ENCODE results near the gene SPACA4.

Gene SPACA4

DNA sequence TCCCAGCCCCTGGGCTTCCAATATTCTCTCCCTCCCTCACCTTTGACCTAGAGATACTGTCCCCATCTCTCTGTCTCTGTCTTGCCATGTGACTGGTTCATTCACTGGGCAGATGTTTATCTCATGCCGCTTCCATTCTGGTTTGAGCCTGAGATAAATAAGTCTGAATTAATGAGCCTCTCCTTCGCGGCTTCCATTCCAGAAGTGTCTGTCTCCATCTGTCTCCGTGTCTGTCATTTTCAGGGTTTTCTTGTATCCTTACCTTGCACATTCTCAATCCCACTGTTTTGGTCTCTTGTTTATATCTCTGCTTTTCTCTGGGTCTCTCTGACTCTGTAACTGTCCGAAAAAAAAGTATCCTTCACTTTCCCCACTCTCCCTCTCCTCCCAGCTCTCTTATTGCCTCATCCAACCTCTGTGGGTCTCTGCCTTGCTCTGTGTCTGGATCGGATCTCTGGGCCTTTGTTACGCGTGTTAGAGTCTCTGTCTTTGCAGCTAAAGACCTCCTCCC lies 17.1 kb downstream of the SPACA4 start:
- ATAC-seq: no peak
- TF ChIP-seq RARB (CRISPR knock-in tag; IDR thresholded peaks at IDR 0.05): no peak
- TF ChIP-seq TCF4 (CRISPR knock-in tag; IDR thresholded peaks at IDR 0.05; ENCODE audit: borderline replicate concordance): peak; percentile 22; the same call in 1 of the 2 replicates
- no peak for TF ChIP-seq GLIS3 (CRISPR knock-in tag; IDR thresholded peaks at IDR 0.05)

DNA sequence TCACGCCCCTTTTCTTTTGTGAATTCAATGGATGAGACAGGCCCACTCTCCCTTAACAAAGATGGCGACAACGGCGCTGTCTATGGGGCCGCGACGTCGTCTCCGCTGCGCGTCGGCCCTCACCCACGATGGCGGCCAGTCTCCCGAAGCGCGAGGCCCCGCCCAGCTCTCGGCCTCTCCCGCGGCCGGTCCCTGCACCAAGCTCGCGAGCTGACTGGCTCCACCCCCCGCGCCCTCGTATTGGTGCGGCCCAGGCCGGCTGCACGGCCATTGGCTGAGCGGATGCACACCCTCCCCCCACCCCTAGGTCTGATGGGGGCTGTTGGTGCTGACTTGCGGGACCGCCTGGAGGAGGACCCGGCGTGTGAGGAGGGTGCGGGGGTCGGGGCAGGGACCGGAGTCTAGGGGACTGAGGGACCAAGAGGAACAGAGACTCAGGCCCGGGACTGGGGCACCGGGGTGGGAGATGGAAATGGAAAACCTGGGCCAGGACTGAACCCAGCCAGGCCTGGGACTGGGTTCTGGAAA lies 17.6 kb downstream of the SPACA4 start:
- TF ChIP-seq SNAI2 (CRISPR knock-in tag; IDR thresholded peaks at IDR 0.05): no peak
- no peak for TF ChIP-seq ZNF8 (CRISPR knock-in tag; IDR thresholded peaks at IDR 0.05)
- TF ChIP-seq OSR1 (CRISPR knock-in tag; IDR thresholded peaks at IDR 0.05): no peak
- TF ChIP-seq, protein P1, sequence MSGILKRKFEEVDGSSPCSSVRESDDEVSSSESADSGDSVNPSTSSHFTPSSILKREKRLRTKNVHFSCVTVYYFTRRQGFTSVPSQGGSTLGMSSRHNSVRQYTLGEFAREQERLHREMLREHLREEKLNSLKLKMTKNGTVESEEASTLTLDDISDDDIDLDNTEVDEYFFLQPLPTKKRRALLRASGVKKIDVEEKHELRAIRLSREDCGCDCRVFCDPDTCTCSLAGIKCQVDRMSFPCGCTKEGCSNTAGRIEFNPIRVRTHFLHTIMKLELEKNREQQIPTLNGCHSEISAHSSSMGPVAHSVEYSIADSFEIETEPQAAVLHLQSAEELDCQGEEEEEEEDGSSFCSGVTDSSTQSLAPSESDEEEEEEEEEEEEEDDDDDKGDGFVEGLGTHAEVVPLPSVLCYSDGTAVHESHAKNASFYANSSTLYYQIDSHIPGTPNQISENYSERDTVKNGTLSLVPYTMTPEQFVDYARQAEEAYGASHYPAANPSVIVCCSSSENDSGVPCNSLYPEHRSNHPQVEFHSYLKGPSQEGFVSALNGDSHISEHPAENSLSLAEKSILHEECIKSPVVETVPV (CRISPR knock-in tag; IDR thresholded peaks at IDR 0.05): no peak
- no peak for TF ChIP-seq ZFP30 (CRISPR knock-in tag; IDR thresholded peaks at IDR 0.05)
- no peak for TF ChIP-seq ZNF70 (CRISPR knock-in tag; IDR thresholded peaks at IDR 0.05)
- TF ChIP-seq ZNF565 (CRISPR knock-in tag; conservative IDR thresholded peaks at IDR 0.05; ENCODE audit: low read depth): no peak
- no peak for TF ChIP-seq PPARA (CRISPR knock-in tag; IDR thresholded peaks at IDR 0.05; ENCODE audit: borderline replicate concordance)
- no peak for TF ChIP-seq TOX (CRISPR knock-in tag; IDR thresholded peaks at IDR 0.05; ENCODE audit: borderline replicate concordance)
- TF ChIP-seq ARNTL (CRISPR knock-in tag; IDR thresholded peaks at IDR 0.05; ENCODE audit: borderline replicate concordance, low read depth): no peak
- TF ChIP-seq TCF4 (CRISPR knock-in tag; IDR thresholded peaks at IDR 0.05; ENCODE audit: borderline replicate concordance): no peak
- TF ChIP-seq, protein P2, sequence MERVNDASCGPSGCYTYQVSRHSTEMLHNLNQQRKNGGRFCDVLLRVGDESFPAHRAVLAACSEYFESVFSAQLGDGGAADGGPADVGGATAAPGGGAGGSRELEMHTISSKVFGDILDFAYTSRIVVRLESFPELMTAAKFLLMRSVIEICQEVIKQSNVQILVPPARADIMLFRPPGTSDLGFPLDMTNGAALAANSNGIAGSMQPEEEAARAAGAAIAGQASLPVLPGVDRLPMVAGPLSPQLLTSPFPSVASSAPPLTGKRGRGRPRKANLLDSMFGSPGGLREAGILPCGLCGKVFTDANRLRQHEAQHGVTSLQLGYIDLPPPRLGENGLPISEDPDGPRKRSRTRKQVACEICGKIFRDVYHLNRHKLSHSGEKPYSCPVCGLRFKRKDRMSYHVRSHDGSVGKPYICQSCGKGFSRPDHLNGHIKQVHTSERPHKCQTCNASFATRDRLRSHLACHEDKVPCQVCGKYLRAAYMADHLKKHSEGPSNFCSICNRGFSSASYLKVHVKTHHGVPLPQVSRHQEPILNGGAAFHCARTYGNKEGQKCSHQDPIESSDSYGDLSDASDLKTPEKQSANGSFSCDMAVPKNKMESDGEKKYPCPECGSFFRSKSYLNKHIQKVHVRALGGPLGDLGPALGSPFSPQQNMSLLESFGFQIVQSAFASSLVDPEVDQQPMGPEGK (CRISPR knock-in tag; IDR thresholded peaks at IDR 0.05; ENCODE audit: borderline replicate concordance): no peak
- no peak for TF ChIP-seq ZFP3 (CRISPR knock-in tag; IDR thresholded peaks at IDR 0.05)
- TF ChIP-seq BACH2 (CRISPR knock-in tag; IDR thresholded peaks at IDR 0.05; ENCODE audit: borderline replicate concordance): no peak
- ATAC-seq: peak; percentile 88

DNA sequence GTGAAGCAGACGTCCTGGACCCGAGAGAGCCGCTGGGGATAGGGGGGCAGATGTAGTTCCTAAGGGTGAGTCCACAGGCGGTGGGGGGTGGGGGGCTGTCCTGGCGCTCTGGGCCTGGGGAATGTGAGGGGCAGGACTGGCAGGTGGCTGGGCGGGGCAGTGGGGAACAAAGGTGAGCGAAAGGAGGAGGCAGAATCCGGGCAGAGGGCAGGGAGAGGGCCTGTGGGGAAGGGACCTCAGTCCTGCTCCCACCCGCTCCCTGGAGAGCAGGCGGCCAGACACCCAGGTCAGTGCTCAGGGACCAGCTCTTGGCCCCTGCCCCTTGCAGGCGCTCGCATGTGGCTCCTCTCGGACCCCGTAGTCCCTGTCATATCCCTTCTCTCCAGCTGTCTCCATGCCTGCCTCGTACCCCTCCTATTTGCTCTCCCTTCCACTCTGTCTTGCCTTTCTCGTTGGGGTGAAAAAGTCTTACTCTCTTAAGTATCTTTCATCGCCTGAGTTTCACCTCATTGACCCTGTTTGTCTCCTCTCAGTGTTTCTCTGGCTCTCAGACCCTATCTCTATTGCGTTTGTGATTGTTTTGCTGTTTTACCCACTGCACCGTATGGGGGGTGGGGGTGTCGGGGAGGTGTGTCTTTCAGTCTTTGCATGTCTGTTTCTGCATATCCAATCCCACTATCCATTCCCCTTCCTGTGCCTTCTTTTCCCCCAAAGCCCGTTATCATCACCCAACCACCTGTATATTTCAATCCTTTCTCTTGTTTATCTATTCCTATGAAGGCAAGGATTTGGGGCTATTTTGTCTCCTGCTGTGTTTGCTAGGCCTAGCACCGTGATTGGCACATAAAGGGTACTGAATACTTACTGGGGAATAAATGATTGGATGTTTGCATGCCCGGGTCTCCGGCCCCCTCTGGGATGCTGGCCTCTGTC lies 18.5 kb downstream of the SPACA4 start:
- ATAC-seq: no peak

DNA sequence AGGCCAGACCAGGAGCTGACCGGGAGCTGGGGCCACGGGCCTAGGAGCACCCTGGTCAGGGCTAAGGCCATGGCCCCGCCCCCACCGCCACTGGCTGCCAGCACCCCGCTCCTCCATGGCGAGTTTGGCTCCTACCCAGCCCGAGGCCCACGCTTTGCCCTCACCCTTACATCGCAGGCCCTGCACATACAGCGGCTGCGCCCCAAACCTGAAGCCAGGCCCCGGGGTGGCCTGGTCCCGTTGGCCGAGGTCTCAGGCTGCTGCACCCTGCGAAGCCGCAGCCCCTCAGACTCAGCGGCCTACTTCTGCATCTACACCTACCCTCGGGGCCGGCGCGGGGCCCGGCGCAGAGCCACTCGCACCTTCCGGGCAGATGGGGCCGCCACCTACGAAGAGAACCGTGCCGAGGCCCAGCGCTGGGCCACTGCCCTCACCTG lies 19.4 kb downstream of the SPACA4 start:
- no peak for ATAC-seq
- TF ChIP-seq ISL1 (CRISPR knock-in tag; IDR thresholded peaks at IDR 0.05) (no peak), CSDC2 (CRISPR knock-in tag; IDR thresholded peaks at IDR 0.05) (no peak), RARB (CRISPR knock-in tag; IDR thresholded peaks at IDR 0.05) (no peak), GLIS3 (CRISPR knock-in tag; IDR thresholded peaks at IDR 0.05) (no peak), TOX (CRISPR knock-in tag; IDR thresholded peaks at IDR 0.05; ENCODE audit: borderline replicate concordance) (no peak), ZFP30 (CRISPR knock-in tag; IDR thresholded peaks at IDR 0.05) (no peak), PPARA (CRISPR knock-in tag; IDR thresholded peaks at IDR 0.05; ENCODE audit: borderline replicate concordance) (no peak), TCF4 (CRISPR knock-in tag; IDR thresholded peaks at IDR 0.05; ENCODE audit: borderline replicate concordance) (no peak), BACH2 (CRISPR knock-in tag; IDR thresholded peaks at IDR 0.05; ENCODE audit: borderline replicate concordance) (no peak), ZC3H10 (CRISPR knock-in tag; IDR thresholded peaks at IDR 0.05) (no peak), OSR1 (CRISPR knock-in tag; IDR thresholded peaks at IDR 0.05) (no peak)
- TF ChIP-seq, protein P2 (CRISPR knock-in tag; IDR thresholded peaks at IDR 0.05; ENCODE audit: borderline replicate concordance): no peak
- TF ChIP-seq, protein P1 (CRISPR knock-in tag; IDR thresholded peaks at IDR 0.05): no peak
- TF ChIP-seq, protein P3, sequence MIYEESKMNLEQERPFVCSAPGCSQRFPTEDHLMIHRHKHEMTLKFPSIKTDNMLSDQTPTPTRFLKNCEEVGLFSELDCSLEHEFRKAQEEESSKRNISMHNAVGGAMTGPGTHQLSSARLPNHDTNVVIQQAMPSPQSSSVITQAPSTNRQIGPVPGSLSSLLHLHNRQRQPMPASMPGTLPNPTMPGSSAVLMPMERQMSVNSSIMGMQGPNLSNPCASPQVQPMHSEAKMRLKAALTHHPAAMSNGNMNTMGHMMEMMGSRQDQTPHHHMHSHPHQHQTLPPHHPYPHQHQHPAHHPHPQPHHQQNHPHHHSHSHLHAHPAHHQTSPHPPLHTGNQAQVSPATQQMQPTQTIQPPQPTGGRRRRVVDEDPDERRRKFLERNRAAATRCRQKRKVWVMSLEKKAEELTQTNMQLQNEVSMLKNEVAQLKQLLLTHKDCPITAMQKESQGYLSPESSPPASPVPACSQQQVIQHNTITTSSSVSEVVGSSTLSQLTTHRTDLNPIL (CRISPR knock-in tag; IDR thresholded peaks at IDR 0.05; ENCODE audit: low read depth): no peak
- TF ChIP-seq, protein P4, sequence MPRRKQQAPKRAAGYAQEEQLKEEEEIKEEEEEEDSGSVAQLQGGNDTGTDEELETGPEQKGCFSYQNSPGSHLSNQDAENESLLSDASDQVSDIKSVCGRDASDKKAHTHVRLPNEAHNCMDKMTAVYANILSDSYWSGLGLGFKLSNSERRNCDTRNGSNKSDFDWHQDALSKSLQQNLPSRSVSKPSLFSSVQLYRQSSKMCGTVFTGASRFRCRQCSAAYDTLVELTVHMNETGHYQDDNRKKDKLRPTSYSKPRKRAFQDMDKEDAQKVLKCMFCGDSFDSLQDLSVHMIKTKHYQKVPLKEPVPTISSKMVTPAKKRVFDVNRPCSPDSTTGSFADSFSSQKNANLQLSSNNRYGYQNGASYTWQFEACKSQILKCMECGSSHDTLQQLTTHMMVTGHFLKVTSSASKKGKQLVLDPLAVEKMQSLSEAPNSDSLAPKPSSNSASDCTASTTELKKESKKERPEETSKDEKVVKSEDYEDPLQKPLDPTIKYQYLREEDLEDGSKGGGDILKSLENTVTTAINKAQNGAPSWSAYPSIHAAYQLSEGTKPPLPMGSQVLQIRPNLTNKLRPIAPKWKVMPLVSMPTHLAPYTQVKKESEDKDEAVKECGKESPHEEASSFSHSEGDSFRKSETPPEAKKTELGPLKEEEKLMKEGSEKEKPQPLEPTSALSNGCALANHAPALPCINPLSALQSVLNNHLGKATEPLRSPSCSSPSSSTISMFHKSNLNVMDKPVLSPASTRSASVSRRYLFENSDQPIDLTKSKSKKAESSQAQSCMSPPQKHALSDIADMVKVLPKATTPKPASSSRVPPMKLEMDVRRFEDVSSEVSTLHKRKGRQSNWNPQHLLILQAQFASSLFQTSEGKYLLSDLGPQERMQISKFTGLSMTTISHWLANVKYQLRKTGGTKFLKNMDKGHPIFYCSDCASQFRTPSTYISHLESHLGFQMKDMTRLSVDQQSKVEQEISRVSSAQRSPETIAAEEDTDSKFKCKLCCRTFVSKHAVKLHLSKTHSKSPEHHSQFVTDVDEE (CRISPR knock-in tag; IDR thresholded peaks at IDR 0.05): no peak

More for the DNA sequence above, 18.5 kb downstream of the SPACA4 start:
- TF ChIP-seq ZNF8 (CRISPR knock-in tag; IDR thresholded peaks at IDR 0.05) (no peak), SNAI2 (CRISPR knock-in tag; IDR thresholded peaks at IDR 0.05) (no peak), OSR1 (CRISPR knock-in tag; IDR thresholded peaks at IDR 0.05) (no peak), ZNF565 (CRISPR knock-in tag; conservative IDR thresholded peaks at IDR 0.05; ENCODE audit: low read depth) (no peak), ARNTL (CRISPR knock-in tag; IDR thresholded peaks at IDR 0.05; ENCODE audit: borderline replicate concordance, low read depth) (no peak), ZFP30 (CRISPR knock-in tag; IDR thresholded peaks at IDR 0.05) (no peak), RARB (CRISPR knock-in tag; IDR thresholded peaks at IDR 0.05) (no peak), ZNF70 (CRISPR knock-in tag; IDR thresholded peaks at IDR 0.05) (no peak), ESRRG (CRISPR knock-in tag; IDR thresholded peaks at IDR 0.05) (no peak)

Measured in SK-N-SH treated with all-trans-retinoic acid at 6 μM for 48 hours (cell line).